ENCODE results near the gene HSD3B7.

HSD3B7 gene

GRCh38 chr16:30956601-30957455 is 28.2 kb upstream of the HSD3B7 start:
- in situ Hi-C loops (cut with HindIII; ENCODE audit: low sequenced_read_pairs), result no loop called here
- peak; percentile 48 for DNase-seq (ENCODE audit: low read depth)
- peak overlapping the region; percentile 82 for H3K4me3 ChIP-seq (ENCODE audit: low read depth, low read length)
- TF ChIP-seq, protein P1, sequence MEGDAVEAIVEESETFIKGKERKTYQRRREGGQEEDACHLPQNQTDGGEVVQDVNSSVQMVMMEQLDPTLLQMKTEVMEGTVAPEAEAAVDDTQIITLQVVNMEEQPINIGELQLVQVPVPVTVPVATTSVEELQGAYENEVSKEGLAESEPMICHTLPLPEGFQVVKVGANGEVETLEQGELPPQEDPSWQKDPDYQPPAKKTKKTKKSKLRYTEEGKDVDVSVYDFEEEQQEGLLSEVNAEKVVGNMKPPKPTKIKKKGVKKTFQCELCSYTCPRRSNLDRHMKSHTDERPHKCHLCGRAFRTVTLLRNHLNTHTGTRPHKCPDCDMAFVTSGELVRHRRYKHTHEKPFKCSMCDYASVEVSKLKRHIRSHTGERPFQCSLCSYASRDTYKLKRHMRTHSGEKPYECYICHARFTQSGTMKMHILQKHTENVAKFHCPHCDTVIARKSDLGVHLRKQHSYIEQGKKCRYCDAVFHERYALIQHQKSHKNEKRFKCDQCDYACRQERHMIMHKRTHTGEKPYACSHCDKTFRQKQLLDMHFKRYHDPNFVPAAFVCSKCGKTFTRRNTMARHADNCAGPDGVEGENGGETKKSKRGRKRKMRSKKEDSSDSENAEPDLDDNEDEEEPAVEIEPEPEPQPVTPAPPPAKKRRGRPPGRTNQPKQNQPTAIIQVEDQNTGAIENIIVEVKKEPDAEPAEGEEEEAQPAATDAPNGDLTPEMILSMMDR (IDR thresholded peaks at IDR 0.05; ENCODE audit: low read depth, low read length, missing control alignments), result peak; percentile 34

GRCh38 chr16:30957456-30958174 is 27.4 kb upstream of the HSD3B7 start, which contains the start of gene SETD1A:
Gene SETD1A (plus strand): TSS chr16:30957754. CDS start chr16:30958732, 978 bp downstream.
- DNase-seq (ENCODE audit: low read depth), result peak; percentile 89
- TF ChIP-seq, protein P1 (IDR thresholded peaks at IDR 0.05; ENCODE audit: low read depth, low read length, missing control alignments), result no peak
- in situ Hi-C loops (cut with HindIII; ENCODE audit: low sequenced_read_pairs), result no loop called here
- peak within 1 kb of the TSS; percentile 82 for H3K4me3 ChIP-seq (ENCODE audit: low read depth, low read length)

DNA sequence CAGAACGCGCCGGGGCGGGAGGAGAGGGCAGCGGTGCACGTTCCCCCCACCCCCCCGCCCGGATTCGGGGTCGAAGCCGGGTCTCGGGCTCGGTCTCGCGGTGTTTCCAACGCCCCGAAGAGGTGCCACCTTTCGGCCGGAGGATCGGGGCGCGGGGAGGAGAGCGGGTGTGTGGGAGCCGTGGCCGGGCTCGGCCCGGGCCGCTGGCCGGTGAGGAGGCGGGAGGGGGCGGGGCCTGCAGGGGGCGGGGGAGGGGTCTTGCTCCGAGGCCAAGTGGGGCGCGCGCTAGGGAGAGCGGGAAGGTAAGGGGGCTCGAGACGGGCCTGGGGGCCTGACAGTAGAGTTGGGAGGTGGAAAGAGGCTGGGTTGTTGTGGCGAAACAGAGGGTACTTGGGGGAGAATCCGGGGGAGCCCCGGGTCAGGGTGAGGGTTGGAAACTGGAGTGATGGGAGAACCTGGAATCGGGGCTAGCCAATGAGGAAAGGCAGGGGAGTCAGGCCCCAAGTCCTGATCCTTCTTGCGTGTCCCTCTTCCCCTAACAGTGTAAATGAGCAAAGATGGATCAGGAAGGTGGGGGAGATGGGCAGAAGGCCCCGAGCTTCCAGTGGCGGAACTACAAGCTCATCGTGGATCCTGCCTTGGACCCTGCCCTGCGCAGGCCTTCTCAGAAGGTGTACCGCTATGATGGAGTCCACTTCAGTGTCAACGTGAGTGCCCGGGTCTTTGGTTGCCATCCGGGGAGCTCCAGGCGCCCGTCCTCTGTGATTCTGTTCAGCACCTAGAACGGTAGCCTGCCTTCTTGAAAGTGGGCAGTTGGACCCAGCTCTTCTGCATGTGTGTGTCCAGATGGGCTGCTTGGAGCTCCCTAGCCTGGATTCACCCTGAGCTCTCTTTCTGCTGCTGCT is 26.6 kb upstream of the HSD3B7 start:
- TF ChIP-seq, protein P1 (IDR thresholded peaks at IDR 0.05; ENCODE audit: low read depth, low read length, missing control alignments), result no peak
- H3K4me3 ChIP-seq (ENCODE audit: low read depth, low read length), result peak overlapping the region; percentile 82
- no peak for DNase-seq (ENCODE audit: low read depth)
- in situ Hi-C loops (cut with HindIII; ENCODE audit: low sequenced_read_pairs), result no loop called here

GRCh38 chr16:30961384-30961783 is 23.6 kb upstream of the HSD3B7 start:
- in situ Hi-C loops (cut with HindIII; ENCODE audit: low sequenced_read_pairs), result no loop called here
- no peak for DNase-seq (ENCODE audit: low read depth)
- H3K4me3 ChIP-seq (ENCODE audit: low read depth, low read length), result no peak overlapping the region
- TF ChIP-seq, protein P1 (IDR thresholded peaks at IDR 0.05; ENCODE audit: low read depth, low read length, missing control alignments), result no peak

GRCh38 chr16:30963925-30964511 is 21.0 kb upstream of the HSD3B7 start:
- in situ Hi-C loops (cut with HindIII; ENCODE audit: low sequenced_read_pairs), result no loop called here
- no peak overlapping the region for H3K4me3 ChIP-seq (ENCODE audit: low read depth, low read length)
- TF ChIP-seq, protein P1 (IDR thresholded peaks at IDR 0.05; ENCODE audit: low read depth, low read length, missing control alignments), result no peak
- no peak for DNase-seq (ENCODE audit: low read depth)

Data from astrocyte of the cerebellum (primary cell).